Thyroid gland (tissue), 4 donors: ENCODE data around the gene TBC1D22A.

Source experiments
- POLR2A ChIP-seq, 2 donors: fragments of 450-650 bp; IDR thresholded peaks; one replicate each; pipeline ENCODE4 v1.6.1; 2017; ENCODE audit warnings: antibody characterized with exemption in 2 of 2, mild to moderate bottlenecking in 2 of 2, moderate library complexity in 1 of 2
- TF ChIP-seq, protein P1 (sequence below), 6 experiments: fragments of 200-600 bp in 3 of 6; fragments of 450-650 bp in 3 of 6; sonication (generic) in 3 of 6; IDR thresholded peaks; one replicate each; pipeline ENCODE4 v1.5.1; 2016 to 2019; ENCODE audit warnings: antibody characterized with exemption in 6 of 6, mild to moderate bottlenecking in 2 of 6, inconsistent platforms in 1 of 6, moderate library complexity in 1 of 6

DNA sequence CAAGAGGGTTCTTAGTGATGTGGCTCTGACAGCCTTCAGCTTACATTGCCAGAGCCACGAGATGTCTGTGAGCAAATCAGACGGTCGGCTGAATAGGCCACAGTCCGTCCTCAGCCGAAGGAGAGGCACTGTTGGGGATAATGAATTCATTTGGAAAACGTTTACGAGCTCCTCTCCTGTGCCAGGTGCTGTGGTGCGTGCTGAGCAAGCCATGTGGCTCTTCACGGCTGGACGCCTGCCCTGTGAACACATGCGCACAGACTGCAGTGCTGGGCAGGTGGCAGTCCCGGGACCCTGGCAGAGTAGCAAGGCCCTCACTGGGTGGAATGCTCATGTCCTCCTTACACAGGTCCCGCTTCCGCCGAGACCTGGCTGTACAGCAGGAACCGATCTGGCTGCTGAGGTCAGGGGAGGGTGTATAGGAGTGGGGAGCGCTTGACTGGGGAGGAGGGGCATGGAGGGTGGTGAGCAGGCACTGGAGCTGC, 6.8 kb downstream of the TBC1D22A start:
- TF ChIP-seq, protein P1, sequence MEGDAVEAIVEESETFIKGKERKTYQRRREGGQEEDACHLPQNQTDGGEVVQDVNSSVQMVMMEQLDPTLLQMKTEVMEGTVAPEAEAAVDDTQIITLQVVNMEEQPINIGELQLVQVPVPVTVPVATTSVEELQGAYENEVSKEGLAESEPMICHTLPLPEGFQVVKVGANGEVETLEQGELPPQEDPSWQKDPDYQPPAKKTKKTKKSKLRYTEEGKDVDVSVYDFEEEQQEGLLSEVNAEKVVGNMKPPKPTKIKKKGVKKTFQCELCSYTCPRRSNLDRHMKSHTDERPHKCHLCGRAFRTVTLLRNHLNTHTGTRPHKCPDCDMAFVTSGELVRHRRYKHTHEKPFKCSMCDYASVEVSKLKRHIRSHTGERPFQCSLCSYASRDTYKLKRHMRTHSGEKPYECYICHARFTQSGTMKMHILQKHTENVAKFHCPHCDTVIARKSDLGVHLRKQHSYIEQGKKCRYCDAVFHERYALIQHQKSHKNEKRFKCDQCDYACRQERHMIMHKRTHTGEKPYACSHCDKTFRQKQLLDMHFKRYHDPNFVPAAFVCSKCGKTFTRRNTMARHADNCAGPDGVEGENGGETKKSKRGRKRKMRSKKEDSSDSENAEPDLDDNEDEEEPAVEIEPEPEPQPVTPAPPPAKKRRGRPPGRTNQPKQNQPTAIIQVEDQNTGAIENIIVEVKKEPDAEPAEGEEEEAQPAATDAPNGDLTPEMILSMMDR (IDR thresholded peaks at IDR 0.05) = no peak
- TF ChIP-seq POLR2A (IDR thresholded peaks at IDR 0.05) = no peak
